IPS-15b (cell line): ENCODE results near the gene CLASP1.

Experiments
- H3K27me3 ChIP-seq: one replicate; pipeline ENCODE4 v1.6.1; 2013; ENCODE audit warnings: low read length; ENCODE audit not compliant: control insufficient read depth, insufficient read depth
- H3K36me3 ChIP-seq: one replicate; pipeline ENCODE4 v1.6.1; 2013; ENCODE audit warnings: low read length; ENCODE audit not compliant: control insufficient read depth, insufficient read depth
- H3K4me1 ChIP-seq: one replicate; pipeline ENCODE4 v1.6.1; 2013; ENCODE audit warnings: mild to moderate bottlenecking, low read length; ENCODE audit not compliant: control insufficient read depth, insufficient read depth
- H3K4me3 ChIP-seq: one replicate; pipeline ENCODE4 v1.5.1; 2013; ENCODE audit warnings: low read depth, low read length
- H3K9ac ChIP-seq: one replicate; pipeline ENCODE4 v1.6.1; 2013; ENCODE audit warnings: low read depth, mild to moderate bottlenecking, low read length
- H3K9me3 ChIP-seq: one replicate; pipeline ENCODE4 v1.6.1; 2013; ENCODE audit warnings: mild to moderate bottlenecking, low read length; ENCODE audit not compliant: control insufficient read depth, insufficient read depth

The CLASP1 gene

GRCh38 chr2:121356058-121356640 lies 293.1 kb downstream of the CLASP1 start:
- no peak overlapping the region for H3K4me3 ChIP-seq
- peaks cover 12% of the 10 kb centered on the region for H3K36me3 ChIP-seq
- H3K27me3 ChIP-seq: no peaks in the 10 kb centered on the region
- no peaks in the 10 kb centered on the region for H3K9me3 ChIP-seq
- H3K4me1 ChIP-seq: no peaks in the 10 kb centered on the region
- H3K9ac ChIP-seq: no peak overlapping the region

GRCh38 chr2:121355488-121355887 lies 293.8 kb downstream of the CLASP1 start:
- Histone ChIP-seq H3K9ac (no peak overlapping the region), H3K4me3 (no peak overlapping the region), H3K36me3 (peaks cover 12% of the 10 kb centered on the region), H3K27me3 (no peaks in the 10 kb centered on the region), H3K4me1 (no peaks in the 10 kb centered on the region), H3K9me3 (no peaks in the 10 kb centered on the region)

- no peak overlapping the region for H3K4me3 ChIP-seq
- H3K36me3 ChIP-seq: peaks cover 22% of the 10 kb centered on the region
- H3K9ac ChIP-seq: no peak overlapping the region
- H3K4me1 ChIP-seq: no peaks in the 10 kb centered on the region
- H3K9me3 ChIP-seq: no peaks in the 10 kb centered on the region
- H3K27me3 ChIP-seq: no peaks in the 10 kb centered on the region
Measured at GRCh38 chr2:121351521-121352318, 297.5 kb downstream of the CLASP1 start.

- peaks cover 22% of the 10 kb centered on the region for H3K36me3 ChIP-seq
- no peaks in the 10 kb centered on the region for H3K9me3 ChIP-seq
- H3K4me1 ChIP-seq: no peaks in the 10 kb centered on the region
- H3K4me3 ChIP-seq: no peak overlapping the region
- H3K27me3 ChIP-seq: no peaks in the 10 kb centered on the region
- no peak overlapping the region for H3K9ac ChIP-seq
Measured at GRCh38 chr2:121350890-121351289, 298.4 kb downstream of the CLASP1 start.

GRCh38 chr2:121350402-121350775 lies 298.9 kb downstream of the CLASP1 start:
- H3K36me3 ChIP-seq: peaks cover 24% of the 10 kb centered on the region
- no peaks in the 10 kb centered on the region for H3K9me3 ChIP-seq
- H3K27me3 ChIP-seq: no peaks in the 10 kb centered on the region
- H3K4me1 ChIP-seq: no peaks in the 10 kb centered on the region
- no peak overlapping the region for H3K9ac ChIP-seq
- H3K4me3 ChIP-seq: no peak overlapping the region

- Histone ChIP-seq H3K9ac (no peak overlapping the region), H3K9me3 (no peaks in the 10 kb centered on the region), H3K4me3 (no peak overlapping the region), H3K4me1 (no peaks in the 10 kb centered on the region), H3K27me3 (no peaks in the 10 kb centered on the region), H3K36me3 (peaks cover 26% of the 10 kb centered on the region)
Measured at GRCh38 chr2:121349721-121350401, 299.4 kb downstream of the CLASP1 start.

- Histone ChIP-seq H3K27me3 (no peaks in the 10 kb centered on the region), H3K4me1 (no peaks in the 10 kb centered on the region), H3K4me3 (no peak overlapping the region), H3K9me3 (no peaks in the 10 kb centered on the region), H3K36me3 (peaks cover 18% of the 10 kb centered on the region), H3K9ac (no peak overlapping the region)
Measured at GRCh38 chr2:121348128-121348740, 301.0 kb downstream of the CLASP1 start.

GRCh38 chr2:121346859-121347258 lies 302.4 kb downstream of the CLASP1 start:
- Histone ChIP-seq H3K4me3 (no peak overlapping the region), H3K9ac (no peak overlapping the region), H3K9me3 (no peaks in the 10 kb centered on the region), H3K4me1 (no peaks in the 10 kb centered on the region), H3K36me3 (peaks cover 13% of the 10 kb centered on the region), H3K27me3 (no peaks in the 10 kb centered on the region)

- Histone ChIP-seq H3K36me3 (peaks cover 13% of the 10 kb centered on the region), H3K4me3 (no peak overlapping the region), H3K9ac (no peak overlapping the region), H3K4me1 (no peaks in the 10 kb centered on the region), H3K27me3 (no peaks in the 10 kb centered on the region), H3K9me3 (no peaks in the 10 kb centered on the region)
Measured at GRCh38 chr2:121346407-121346806, 302.9 kb downstream of the CLASP1 start.

GRCh38 chr2:121345887-121346286 lies 303.4 kb downstream of the CLASP1 start:
- H3K36me3 ChIP-seq: peaks cover 13% of the 10 kb centered on the region
- H3K4me1 ChIP-seq: no peaks in the 10 kb centered on the region
- no peak overlapping the region for H3K9ac ChIP-seq
- H3K27me3 ChIP-seq: no peaks in the 10 kb centered on the region
- H3K4me3 ChIP-seq: no peak overlapping the region
- no peaks in the 10 kb centered on the region for H3K9me3 ChIP-seq

- Histone ChIP-seq H3K27me3 (no peaks in the 10 kb centered on the region), H3K4me3 (no peak overlapping the region), H3K36me3 (peaks cover 15% of the 10 kb centered on the region), H3K9ac (no peak overlapping the region), H3K4me1 (no peaks in the 10 kb centered on the region), H3K9me3 (no peaks in the 10 kb centered on the region)
Measured at GRCh38 chr2:121345101-121345500, 304.2 kb downstream of the CLASP1 start.
